Measurements from ENCODE around the gene DUXA.
A peak's percentile ranks its signal among the peaks of the same experiment; 100 is the strongest.
"Not testable (repeated sequence)": the region's sequence is repeated elsewhere in the genome, so short reads cannot be mapped to it uniquely, and the experiment has no call there.

Gene DUXA

GRCh38 chr19:57167385-57167784 is at the start of gene DUXA:
TSS of gene DUXA (minus strand) at chr19:57167485. CDS start at chr19:57167443, 42 bp downstream.
- DNase-seq (ENCODE audit: low read depth in 2 of 2): no peak

GRCh38 chr19:57212109-57212508 is 44.8 kb upstream of the DUXA start:
- DNase-seq (ENCODE audit: low read depth in 2 of 2): no peak

- DNase-seq (ENCODE audit: low read depth in 2 of 2): no peak
Measured at GRCh38 chr19:57210381-57210780, 43.1 kb upstream of the DUXA start.

GRCh38 chr19:57202160-57202559 is 34.9 kb upstream of the DUXA start:
- no peak for DNase-seq (ENCODE audit: low read depth in 2 of 2)

- not testable (repeated sequence) for DNase-seq (ENCODE audit: low read depth in 2 of 2)
Measured at GRCh38 chr19:57197874-57198273, 30.6 kb upstream of the DUXA start.

GRCh38 chr19:57192993-57193392 is 25.7 kb upstream of the DUXA start:
- no peak for DNase-seq (ENCODE audit: low read depth in 2 of 2)

- no peak for DNase-seq (ENCODE audit: low read depth in 2 of 2)
Measured at GRCh38 chr19:57192077-57192420, 24.8 kb upstream of the DUXA start.

- DNase-seq (ENCODE audit: low read depth in 2 of 2): peak; percentile 83 to 84
Measured at GRCh38 chr19:57191141-57192076, 24.1 kb upstream of the DUXA start, which contains the start of gene ZNF264. TSS of gene ZNF264 (plus strand) at chr19:57191500. CDS start at chr19:57191914, 414 bp downstream.

- DNase-seq (ENCODE audit: low read depth in 2 of 2): no peak
Measured at GRCh38 chr19:57190301-57190700, 23.0 kb upstream of the DUXA start.

- DNase-seq (ENCODE audit: low read depth in 2 of 2): peak in 1 of 2 donors; percentile 14
Measured at GRCh38 chr19:57171551-57172081, 4.3 kb upstream of the DUXA start.

GRCh38 chr19:57165846-57166245 is 1.4 kb downstream of the DUXA start:
- no peak for DNase-seq (ENCODE audit: low read depth in 2 of 2)

- no peak for DNase-seq (ENCODE audit: low read depth in 2 of 2)
Measured at GRCh38 chr19:57161985-57162539, 5.2 kb downstream of the DUXA start.

- no peak for DNase-seq (ENCODE audit: low read depth in 2 of 2)
Measured at GRCh38 chr19:57152921-57153320, 14.4 kb downstream of the DUXA start.

GRCh38 chr19:57141699-57142098 is 25.6 kb downstream of the DUXA start:
- no peak for DNase-seq (ENCODE audit: low read depth in 2 of 2)

GRCh38 chr19:57135797-57136196 is 31.5 kb downstream of the DUXA start:
- no peak for DNase-seq (ENCODE audit: low read depth in 2 of 2)

GRCh38 chr19:57127403-57127802 is 39.9 kb downstream of the DUXA start:
- DNase-seq (ENCODE audit: low read depth in 2 of 2): not testable (repeated sequence)

GRCh38 chr19:57123882-57124281 is 43.4 kb downstream of the DUXA start:
- DNase-seq (ENCODE audit: low read depth in 2 of 2): no peak

GRCh38 chr19:57118848-57119247 is 48.4 kb downstream of the DUXA start:
- no peak for DNase-seq (ENCODE audit: low read depth in 2 of 2)

GRCh38 chr19:57113501-57113900 is 53.8 kb downstream of the DUXA start:
- DNase-seq (ENCODE audit: low read depth in 2 of 2): not testable (repeated sequence)

GRCh38 chr19:57111329-57111644 is 56.0 kb downstream of the DUXA start:
- no peak for DNase-seq (ENCODE audit: low read depth in 2 of 2)

- no peak for DNase-seq (ENCODE audit: low read depth in 2 of 2)
Measured at GRCh38 chr19:57110592-57111328, 56.5 kb downstream of the DUXA start.

GRCh38 chr19:57106722-57107235 is 60.5 kb downstream of the DUXA start:
- DNase-seq (ENCODE audit: low read depth in 2 of 2): no peak
